Common myeloid progenitor, CD34-positive (primary cell): ENCODE data around the gene RRP9.

Experiments used
- CTCF ChIA-PET: fragments of 350-600 bp; sonication (Branson Sonifier 250); formaldehyde crosslinking; loops from one replicate; lab custom pipeline; 2021; ENCODE audit warnings: antibody characterized with exemption; lab: Charles Lee
- POLR2A ChIA-PET: fragments of 350-600 bp; sonication (Branson Sonifier 250); formaldehyde crosslinking; loops from one replicate; lab custom pipeline; 2021; ENCODE audit warnings: antibody characterized with exemption; lab: Charles Lee
- DNase-seq, 3 donors: peaks; one replicate each; pipeline versions ENCODE4 v3.0.0 to v3.0.0-alpha.2; 2013
- H3K27ac ChIP-seq, 2 experiments: 1 replicate in 1 of 2; 2 replicates in 1 of 2; pipeline ENCODE4 v1.7.0; 2013; ENCODE audit warnings: inconsistent platforms in 2 of 2, low read length in 2 of 2, mild to moderate bottlenecking in 2 of 2, low read depth in 1 of 2, moderate library complexity in 1 of 2; ENCODE audit not compliant: severe bottlenecking in 2 of 2, insufficient read depth in 1 of 2, poor library complexity in 1 of 2
- H3K27me3 ChIP-seq, 5 experiments: replicated peaks in 2 of 5; 1 replicate in 3 of 5; 2 replicates in 2 of 5; pipeline versions ENCODE4 v1.6.1 to v1.7.0; 2013; ENCODE audit warnings: low read length in 4 of 5, mild to moderate bottlenecking in 2 of 5, moderate library complexity in 2 of 5, inconsistent platforms in 1 of 5; ENCODE audit not compliant: insufficient read depth in 5 of 5, control insufficient read depth in 4 of 5
- H3K36me3 ChIP-seq, 4 experiments: 1 replicate in 2 of 4; 2 replicates in 2 of 4; pipeline versions ENCODE4 v1.6.1 to v1.7.0; 2013; ENCODE audit warnings: low read length in 3 of 4, control low read depth in 1 of 4, mild to moderate bottlenecking in 1 of 4; ENCODE audit not compliant: control insufficient read depth in 4 of 4, insufficient read depth in 4 of 4
- H3K4me1 ChIP-seq, 4 experiments: 1 replicate in 3 of 4; 2 replicates in 1 of 4; pipeline versions ENCODE4 v1.6.1 to v1.7.1; 2013; ENCODE audit warnings: low read length in 3 of 4, mild to moderate bottlenecking in 3 of 4, control low read depth in 1 of 4, inconsistent platforms in 1 of 4, moderate library complexity in 1 of 4; ENCODE audit not compliant: control insufficient read depth in 4 of 4, insufficient read depth in 4 of 4; ENCODE audit errors: control extremely low read depth in 1 of 4
- H3K4me3 ChIP-seq, 7 experiments: 1 replicate in 4 of 7; 2 replicates in 3 of 7; pipeline versions ENCODE4 v1.5.1 to v1.7.0; 2013; ENCODE audit warnings: mild to moderate bottlenecking in 7 of 7, low read length in 6 of 7, moderate library complexity in 6 of 7, inconsistent platforms in 2 of 7, low read depth in 2 of 7, control low read depth in 1 of 7; ENCODE audit not compliant: insufficient read depth in 4 of 7, control insufficient read depth in 1 of 7; ENCODE audit errors: extremely low read depth in 1 of 7
- H3K9me3 ChIP-seq, 5 experiments: 1 replicate in 4 of 5; 2 replicates in 1 of 5; pipeline versions ENCODE4 v1.6.1 to v1.7.1; 2013; ENCODE audit warnings: low read length in 4 of 5, mild to moderate bottlenecking in 2 of 5, inconsistent platforms in 1 of 5, low read depth in 1 of 5, moderate library complexity in 1 of 5; ENCODE audit not compliant: control insufficient read depth in 4 of 5, insufficient read depth in 2 of 5; ENCODE audit errors: control extremely low read depth in 1 of 5
- WGBS: methylation state at CpG from one replicate; pipeline ENCODE4 v1.1.5; 2013; ENCODE audit not compliant: insufficient coverage; 5-methylcytosine and 5-hydroxymethylcytosine counted together

Gene RRP9

GRCh38 chr3:51888463-51889105 is 53.1 kb downstream of the RRP9 start:
- CTCF ChIA-PET = no interaction called here

GRCh38 chr3:51887620-51888019 is 54.1 kb downstream of the RRP9 start:
- POLR2A ChIA-PET = interaction anchor here (0.6 kb wide), 1 partner anchor 21 kb away, joined by 5 read pairs; no protein-coding TSS in a partner anchor

More at GRCh38 chr3:51888463-51889105, 53.1 kb downstream of the RRP9 start:
- no peak for DNase-seq
- Histone ChIP-seq H3K27ac (no peak overlapping the region), H3K4me1 (peaks cover 0 to 5% (median 1%) of the 10 kb centered on the region in 4 experiments), H3K27me3 (peaks cover 5 to 21% (median 5%) of the 10 kb centered on the region in 5 experiments), H3K9me3 (peaks cover 0 to 2% (median 0%) of the 10 kb centered on the region in 5 experiments), H3K36me3 (no peaks in the 10 kb centered on the region), H3K4me3 (no peak overlapping the region)
- 99% methylated on average over 12 of the region's 12 CpGs for WGBS
- POLR2A ChIA-PET = interaction anchor here (0.6 kb wide), 1 partner anchor 1276 kb away, joined by 3 read pairs; no protein-coding TSS in a partner anchor

DNA sequence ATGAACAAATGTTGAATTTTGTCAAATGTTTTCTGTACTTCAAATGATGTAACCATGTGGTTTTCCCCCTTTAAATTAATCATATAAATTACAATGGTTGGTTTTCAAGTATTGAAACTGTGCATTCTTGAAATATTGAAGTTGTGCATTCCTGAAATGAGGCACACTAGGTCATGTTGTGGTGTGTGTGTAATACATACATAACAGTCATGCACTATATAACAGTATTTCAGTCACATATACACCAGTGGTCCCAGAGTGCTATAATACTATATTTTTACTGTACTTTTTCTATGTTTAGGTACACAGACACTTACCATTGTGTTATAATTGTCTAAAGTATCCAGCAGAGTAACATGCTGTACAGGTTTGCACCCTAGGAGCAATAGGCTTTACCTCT is 55.3 kb downstream of the RRP9 start:
- Histone ChIP-seq H3K4me3 (no peak overlapping the region), H3K27me3 (peaks cover 1 to 18% (median 5%) of the 10 kb centered on the region in 5 experiments), H3K9me3 (peaks cover 0 to 2% (median 0%) of the 10 kb centered on the region in 5 experiments), H3K27ac (no peak overlapping the region), H3K36me3 (no peaks in the 10 kb centered on the region), H3K4me1 (no peaks in the 10 kb centered on the region)
- ChIA-PET CTCF (no interaction called here), POLR2A (no interaction called here)
- no peak for DNase-seq

More at GRCh38 chr3:51887620-51888019, 54.1 kb downstream of the RRP9 start:
- no peak overlapping the region for H3K4me3 ChIP-seq
- WGBS = 100% methylated on average over 1 of the region's 2 CpGs
- no peaks in the 10 kb centered on the region for H3K36me3 ChIP-seq
- peaks cover 0 to 2% (median 0%) of the 10 kb centered on the region in 5 experiments for H3K9me3 ChIP-seq
- DNase-seq = no peak
- CTCF ChIA-PET = no interaction called here
- peaks cover 0 to 5% (median 1%) of the 10 kb centered on the region in 4 experiments for H3K4me1 ChIP-seq
- peaks cover 5 to 18% (median 5%) of the 10 kb centered on the region in 5 experiments for H3K27me3 ChIP-seq
- no peak overlapping the region for H3K27ac ChIP-seq
